ENCODE results near the gene GPRC5D.
A peak's percentile ranks its signal among the peaks of the same experiment; 100 is the strongest.

The GPRC5D gene

DNA sequence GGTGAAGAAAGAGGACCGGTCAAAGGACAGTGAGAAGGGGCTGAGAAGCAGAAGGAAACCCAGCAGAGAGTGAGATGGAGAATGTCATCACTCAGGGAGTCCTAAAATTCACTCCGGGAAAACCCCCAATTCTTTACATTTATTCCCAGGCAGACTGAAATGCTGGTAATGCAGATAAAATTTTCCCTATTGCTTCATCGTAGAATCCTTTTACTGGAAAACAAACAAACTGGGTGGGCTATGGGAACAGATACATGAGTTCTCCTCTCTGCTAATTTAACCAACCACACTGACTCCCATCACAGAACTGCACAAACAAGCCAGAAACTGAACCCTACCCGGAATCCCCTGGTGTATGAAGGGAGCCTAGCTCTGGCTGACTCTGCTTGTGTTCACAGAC lies 27.2 kb upstream of the GPRC5D start:
- no peak for DNase-seq (ENCODE audit: extremely low read depth, low read depth)
- TF ChIP-seq, protein P1, sequence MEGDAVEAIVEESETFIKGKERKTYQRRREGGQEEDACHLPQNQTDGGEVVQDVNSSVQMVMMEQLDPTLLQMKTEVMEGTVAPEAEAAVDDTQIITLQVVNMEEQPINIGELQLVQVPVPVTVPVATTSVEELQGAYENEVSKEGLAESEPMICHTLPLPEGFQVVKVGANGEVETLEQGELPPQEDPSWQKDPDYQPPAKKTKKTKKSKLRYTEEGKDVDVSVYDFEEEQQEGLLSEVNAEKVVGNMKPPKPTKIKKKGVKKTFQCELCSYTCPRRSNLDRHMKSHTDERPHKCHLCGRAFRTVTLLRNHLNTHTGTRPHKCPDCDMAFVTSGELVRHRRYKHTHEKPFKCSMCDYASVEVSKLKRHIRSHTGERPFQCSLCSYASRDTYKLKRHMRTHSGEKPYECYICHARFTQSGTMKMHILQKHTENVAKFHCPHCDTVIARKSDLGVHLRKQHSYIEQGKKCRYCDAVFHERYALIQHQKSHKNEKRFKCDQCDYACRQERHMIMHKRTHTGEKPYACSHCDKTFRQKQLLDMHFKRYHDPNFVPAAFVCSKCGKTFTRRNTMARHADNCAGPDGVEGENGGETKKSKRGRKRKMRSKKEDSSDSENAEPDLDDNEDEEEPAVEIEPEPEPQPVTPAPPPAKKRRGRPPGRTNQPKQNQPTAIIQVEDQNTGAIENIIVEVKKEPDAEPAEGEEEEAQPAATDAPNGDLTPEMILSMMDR (IDR thresholded peaks at IDR 0.05; ENCODE audit: low read depth, low read length), result no peak

DNA sequence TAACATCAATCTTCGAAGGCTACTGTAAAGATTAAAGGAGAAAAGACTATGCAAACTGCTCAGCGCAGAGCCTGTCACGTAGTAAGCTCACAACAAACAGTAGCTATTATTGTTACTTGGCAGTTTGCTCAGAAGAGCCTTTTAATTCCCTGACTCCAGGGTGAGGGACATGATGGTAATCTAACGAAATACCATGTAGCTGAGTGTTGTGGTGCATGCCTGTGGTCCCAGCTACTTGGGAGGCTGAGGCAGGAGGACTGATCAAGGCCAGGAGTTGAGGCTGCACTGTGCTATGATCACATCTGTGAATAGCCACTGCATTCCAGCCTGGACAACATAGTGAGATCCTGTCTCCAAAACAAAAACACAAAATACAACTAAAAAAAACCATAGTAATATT lies 25.3 kb upstream of the GPRC5D start:
- TF ChIP-seq, protein P1 (IDR thresholded peaks at IDR 0.05; ENCODE audit: low read depth, low read length), result no peak
- no peak for DNase-seq (ENCODE audit: extremely low read depth, low read depth)

DNA sequence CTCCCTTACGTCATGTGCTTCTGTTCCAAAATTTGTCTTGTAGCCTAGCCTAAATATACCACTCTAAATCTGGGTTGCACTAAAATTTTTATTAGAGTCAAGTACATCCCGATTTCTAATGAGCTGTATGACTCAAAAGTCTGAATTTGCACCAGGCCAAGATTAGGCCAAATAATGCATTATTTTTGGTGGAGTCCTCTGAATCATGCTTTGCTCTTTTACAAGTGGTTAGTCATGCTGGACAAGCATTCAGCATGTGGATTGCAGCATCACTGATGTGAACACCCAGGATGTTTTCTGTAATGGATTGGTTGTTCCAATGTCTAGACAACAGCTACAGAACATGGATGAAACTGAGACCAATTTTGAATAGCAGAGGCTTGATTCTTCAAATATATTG lies 24.4 kb upstream of the GPRC5D start:
- DNase-seq (ENCODE audit: extremely low read depth, low read depth), result peak; percentile 79
- TF ChIP-seq, protein P1 (IDR thresholded peaks at IDR 0.05; ENCODE audit: low read depth, low read length), result no peak

DNA sequence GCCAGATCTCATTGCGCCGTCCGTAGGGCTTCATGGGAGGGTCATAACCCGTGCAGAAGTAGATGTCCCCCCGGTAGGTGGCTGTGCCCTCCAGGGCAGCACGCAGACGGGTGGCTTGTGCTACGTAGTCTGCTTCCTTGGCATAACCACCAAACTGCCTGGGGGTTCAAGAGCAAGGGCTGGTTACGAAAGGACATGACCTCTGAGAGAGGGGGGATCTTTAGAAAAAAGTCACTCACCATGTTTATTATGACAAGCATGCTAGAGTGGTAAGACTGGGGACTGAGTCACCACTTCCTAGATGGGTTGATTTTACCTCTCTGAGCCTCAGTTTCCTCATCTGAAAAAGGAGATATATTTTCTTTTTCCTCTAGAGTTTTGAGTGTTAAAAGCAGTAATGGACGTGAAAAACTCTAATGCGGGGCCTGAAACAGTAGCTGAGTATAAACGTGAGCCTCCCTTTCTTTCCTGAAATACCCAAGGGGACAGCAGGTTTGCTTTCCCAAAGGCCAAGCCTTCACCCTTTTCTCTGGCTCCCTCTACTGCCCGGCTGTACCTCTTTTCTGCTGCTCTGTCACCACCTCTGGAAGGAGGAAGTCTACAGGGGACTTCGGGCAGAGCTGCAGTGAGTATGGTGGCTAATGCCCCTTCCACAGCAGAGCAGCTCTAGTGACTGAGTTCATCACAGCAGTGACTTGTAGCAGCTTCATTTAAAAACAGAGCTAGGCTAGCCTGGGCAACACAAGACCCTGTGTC lies 23.5 kb upstream of the GPRC5D start:
- DNase-seq (ENCODE audit: extremely low read depth, low read depth), result no peak
- TF ChIP-seq, protein P1 (IDR thresholded peaks at IDR 0.05; ENCODE audit: low read depth, low read length), result peak; percentile 44

DNA sequence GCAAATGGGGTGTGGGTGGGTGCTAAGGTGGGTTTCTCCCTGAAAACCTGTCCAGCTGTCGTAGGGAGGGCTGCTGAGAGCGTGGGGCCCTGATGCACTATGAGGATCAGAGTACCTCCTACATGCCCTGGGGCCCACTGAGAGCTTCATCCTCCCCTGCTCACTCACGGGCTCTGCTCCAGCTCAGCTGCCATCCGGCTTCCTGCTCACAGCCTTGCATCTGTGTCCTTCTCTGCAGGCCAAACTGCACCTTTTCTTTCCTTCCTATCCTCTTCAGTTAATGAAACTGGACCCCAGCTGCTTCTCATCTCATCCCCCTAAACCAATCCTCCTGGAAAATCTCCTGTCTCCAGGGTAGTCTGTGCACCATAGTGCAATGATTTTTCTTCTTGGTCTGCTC lies 22.2 kb upstream of the GPRC5D start:
- no peak for DNase-seq (ENCODE audit: extremely low read depth, low read depth)
- TF ChIP-seq, protein P1 (IDR thresholded peaks at IDR 0.05; ENCODE audit: low read depth, low read length), result no peak

DNA sequence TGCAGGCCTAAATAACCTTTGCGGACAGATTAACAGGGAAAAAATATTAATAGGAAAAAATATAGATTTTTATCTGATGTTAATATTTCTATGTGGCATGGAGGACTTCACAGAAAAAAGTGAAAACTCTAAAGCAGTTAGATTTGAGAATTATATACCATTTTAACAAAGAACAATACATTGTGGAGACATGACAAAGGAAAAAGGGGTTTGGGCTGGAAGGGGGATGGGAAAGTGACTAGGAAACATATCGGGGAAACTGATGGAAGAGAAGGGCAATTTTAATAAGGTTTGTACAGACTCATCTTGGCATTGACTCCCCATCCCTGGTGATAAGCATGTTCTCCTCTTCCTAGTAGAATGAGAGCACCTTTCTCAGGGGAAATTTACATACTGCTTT lies 21.0 kb upstream of the GPRC5D start:
- no peak for DNase-seq (ENCODE audit: extremely low read depth, low read depth)
- TF ChIP-seq, protein P1 (IDR thresholded peaks at IDR 0.05; ENCODE audit: low read depth, low read length), result no peak

DNA sequence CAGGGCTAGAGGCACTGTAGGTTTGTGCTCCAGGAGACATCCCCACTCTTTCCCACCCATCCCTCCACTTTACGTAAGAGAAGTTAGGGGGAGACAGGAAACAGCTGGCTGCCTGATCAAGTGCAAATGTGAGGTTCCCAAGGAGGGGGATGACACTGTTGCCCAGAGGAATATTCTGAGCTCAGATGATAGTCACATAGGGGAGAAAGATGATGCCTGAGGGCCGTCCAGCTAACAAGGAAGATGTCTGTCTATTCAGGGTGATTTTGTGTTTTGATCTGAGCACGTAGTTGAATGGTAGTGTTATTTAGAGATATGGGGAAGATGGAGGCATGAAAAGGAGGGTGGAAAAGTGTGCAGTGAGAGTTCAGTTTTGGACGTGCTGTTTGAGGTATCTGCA lies 13.9 kb upstream of the GPRC5D start:
- TF ChIP-seq, protein P1 (IDR thresholded peaks at IDR 0.05; ENCODE audit: low read depth, low read length), result no peak
- DNase-seq (ENCODE audit: extremely low read depth, low read depth), result no peak

Measured in AG09319 (cell line).